ENCODE data around the gene SFMBT2.
"Not testable (repeated sequence)": the region's sequence is repeated elsewhere in the genome, so short reads cannot be mapped to it uniquely, and the experiment has no call there.

Gene SFMBT2

GRCh38 chr10:7306616-7307015, 104.2 kb downstream of the SFMBT2 start:
- Histone ChIP-seq H3K79me2 (ENCODE audit: control insufficient read depth, insufficient read depth, low read length, unreplicated experiment) (no peaks in the 10 kb centered on the region), H2AFZ (ENCODE audit: low read length, unreplicated experiment) (no peak overlapping the region), H3K27ac (ENCODE audit: low read depth, low read length) (no peak overlapping the region), H3K4me3 (ENCODE audit: low read depth, low read length) (no peak overlapping the region), H3K36me3 (ENCODE audit: insufficient read depth, low read length) (no peaks in the 10 kb centered on the region), H3K27me3 (ENCODE audit: insufficient read depth, low read length) (no peaks in the 10 kb centered on the region), H3K4me1 (ENCODE audit: control insufficient read depth, insufficient read depth, low read length, unreplicated experiment) (no peaks in the 10 kb centered on the region)

GRCh38 chr10:7306147-7306546, 104.7 kb downstream of the SFMBT2 start:
- Histone ChIP-seq H3K79me2 (ENCODE audit: control insufficient read depth, insufficient read depth, low read length, unreplicated experiment) (no peaks in the 10 kb centered on the region), H3K4me3 (ENCODE audit: low read depth, low read length) (no peak overlapping the region), H2AFZ (ENCODE audit: low read length, unreplicated experiment) (no peak overlapping the region), H3K27ac (ENCODE audit: low read depth, low read length) (no peak overlapping the region), H3K36me3 (ENCODE audit: insufficient read depth, low read length) (no peaks in the 10 kb centered on the region), H3K4me1 (ENCODE audit: control insufficient read depth, insufficient read depth, low read length, unreplicated experiment) (no peaks in the 10 kb centered on the region), H3K27me3 (ENCODE audit: insufficient read depth, low read length) (no peaks in the 10 kb centered on the region)

DNA sequence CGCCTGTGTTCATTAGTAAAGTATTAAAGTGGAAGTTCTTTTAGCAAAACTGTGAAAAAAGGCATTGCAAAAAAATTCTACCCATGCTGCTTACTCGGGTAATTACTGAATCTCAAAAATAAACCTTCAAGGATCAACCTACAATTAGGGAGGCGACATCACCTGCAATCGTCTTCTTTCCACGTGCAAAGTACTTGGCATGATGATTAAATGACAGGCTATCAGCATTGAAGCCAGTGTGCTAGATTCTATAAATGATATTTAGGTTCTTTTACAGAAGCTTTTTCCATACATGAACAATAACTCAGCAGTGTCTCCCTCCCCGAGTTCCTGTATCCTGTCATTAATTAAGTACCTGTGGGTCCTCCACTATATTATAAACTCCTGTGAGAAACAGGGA, 105.8 kb downstream of the SFMBT2 start:
- no peak overlapping the region for H2AFZ ChIP-seq (ENCODE audit: low read length, unreplicated experiment)
- no peaks in the 10 kb centered on the region for H3K79me2 ChIP-seq (ENCODE audit: control insufficient read depth, insufficient read depth, low read length, unreplicated experiment)
- no peak overlapping the region for H3K27ac ChIP-seq (ENCODE audit: low read depth, low read length)
- no peaks in the 10 kb centered on the region for H3K4me1 ChIP-seq (ENCODE audit: control insufficient read depth, insufficient read depth, low read length, unreplicated experiment)
- H3K27me3 ChIP-seq (ENCODE audit: insufficient read depth, low read length) = no peaks in the 10 kb centered on the region
- no peak overlapping the region for H3K4me3 ChIP-seq (ENCODE audit: low read depth, low read length)
- H3K36me3 ChIP-seq (ENCODE audit: insufficient read depth, low read length) = no peaks in the 10 kb centered on the region

GRCh38 chr10:7304110-7304509, 106.7 kb downstream of the SFMBT2 start:
- Histone ChIP-seq H3K36me3 (ENCODE audit: insufficient read depth, low read length) (no peaks in the 10 kb centered on the region), H3K4me1 (ENCODE audit: control insufficient read depth, insufficient read depth, low read length, unreplicated experiment) (no peaks in the 10 kb centered on the region), H3K27ac (ENCODE audit: low read depth, low read length) (no peak overlapping the region), H3K4me3 (ENCODE audit: low read depth, low read length) (no peak overlapping the region), H3K27me3 (ENCODE audit: insufficient read depth, low read length) (no peaks in the 10 kb centered on the region), H2AFZ (ENCODE audit: low read length, unreplicated experiment) (no peak overlapping the region), H3K79me2 (ENCODE audit: control insufficient read depth, insufficient read depth, low read length, unreplicated experiment) (no peaks in the 10 kb centered on the region)

DNA sequence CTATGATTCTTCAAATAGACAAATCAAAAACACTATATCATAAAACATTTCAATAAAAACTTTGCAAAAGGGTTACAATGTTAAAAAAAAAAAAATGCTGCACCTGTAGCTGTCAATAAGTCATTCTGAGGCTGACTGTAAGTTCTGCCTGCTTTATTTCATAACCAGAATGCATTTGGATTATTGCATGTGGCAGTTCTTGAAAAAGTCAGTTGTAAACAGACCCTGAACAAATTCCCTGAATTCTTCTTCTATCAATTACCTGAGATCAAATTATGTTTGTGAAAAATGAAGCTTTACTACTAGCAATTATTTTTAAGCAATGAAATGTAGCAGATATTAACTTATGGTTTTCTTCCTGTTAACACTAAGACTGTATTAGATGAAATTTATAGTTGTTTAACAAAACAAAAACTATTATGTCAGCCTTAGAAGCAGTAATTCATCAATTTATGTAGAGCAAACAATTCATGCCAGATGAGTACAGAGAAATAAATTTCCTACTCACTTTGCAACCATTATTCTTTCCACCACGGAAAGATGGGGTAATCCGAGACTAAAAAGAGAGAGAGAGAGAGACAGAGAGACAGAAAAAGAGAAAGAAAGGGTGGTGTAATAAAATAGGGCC, 107.8 kb downstream of the SFMBT2 start:
- Histone ChIP-seq H3K27ac (ENCODE audit: low read depth, low read length) (no peak overlapping the region), H3K36me3 (ENCODE audit: insufficient read depth, low read length) (no peaks in the 10 kb centered on the region), H3K27me3 (ENCODE audit: insufficient read depth, low read length) (no peaks in the 10 kb centered on the region), H3K4me3 (ENCODE audit: low read depth, low read length) (no peak overlapping the region), H3K79me2 (ENCODE audit: control insufficient read depth, insufficient read depth, low read length, unreplicated experiment) (no peaks in the 10 kb centered on the region), H2AFZ (ENCODE audit: low read length, unreplicated experiment) (no peak overlapping the region), H3K4me1 (ENCODE audit: control insufficient read depth, insufficient read depth, low read length, unreplicated experiment) (no peaks in the 10 kb centered on the region)

DNA sequence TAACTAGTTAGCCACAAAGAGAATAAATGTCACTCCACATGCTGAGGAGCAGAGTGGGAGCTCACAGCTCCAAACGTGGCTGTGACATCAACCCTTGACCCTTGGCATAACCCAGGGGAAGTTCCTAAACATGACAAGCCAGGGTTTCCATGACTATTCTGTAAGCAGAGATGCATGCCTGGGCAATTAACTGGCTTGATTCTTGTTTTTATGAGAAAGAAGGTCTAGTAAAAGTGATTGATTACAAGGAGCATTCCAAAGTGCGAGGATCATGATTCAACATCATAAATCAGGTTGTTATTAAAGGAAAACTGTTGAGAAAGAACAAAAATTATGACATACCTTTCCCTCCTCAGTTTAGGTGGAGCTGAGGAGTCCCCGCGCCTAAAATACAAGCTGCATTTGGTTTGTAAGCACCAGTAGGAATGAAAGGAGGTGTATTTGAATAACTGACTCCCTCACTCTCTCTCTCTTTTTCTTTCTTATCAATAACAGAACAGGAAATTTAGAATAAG, 108.4 kb downstream of the SFMBT2 start:
- Histone ChIP-seq H3K4me3 (ENCODE audit: low read depth, low read length) (no peak overlapping the region), H3K79me2 (ENCODE audit: control insufficient read depth, insufficient read depth, low read length, unreplicated experiment) (no peaks in the 10 kb centered on the region), H2AFZ (ENCODE audit: low read length, unreplicated experiment) (no peak overlapping the region), H3K27me3 (ENCODE audit: insufficient read depth, low read length) (no peaks in the 10 kb centered on the region), H3K36me3 (ENCODE audit: insufficient read depth, low read length) (no peaks in the 10 kb centered on the region), H3K27ac (ENCODE audit: low read depth, low read length) (no peak overlapping the region), H3K4me1 (ENCODE audit: control insufficient read depth, insufficient read depth, low read length, unreplicated experiment) (no peaks in the 10 kb centered on the region)

DNA sequence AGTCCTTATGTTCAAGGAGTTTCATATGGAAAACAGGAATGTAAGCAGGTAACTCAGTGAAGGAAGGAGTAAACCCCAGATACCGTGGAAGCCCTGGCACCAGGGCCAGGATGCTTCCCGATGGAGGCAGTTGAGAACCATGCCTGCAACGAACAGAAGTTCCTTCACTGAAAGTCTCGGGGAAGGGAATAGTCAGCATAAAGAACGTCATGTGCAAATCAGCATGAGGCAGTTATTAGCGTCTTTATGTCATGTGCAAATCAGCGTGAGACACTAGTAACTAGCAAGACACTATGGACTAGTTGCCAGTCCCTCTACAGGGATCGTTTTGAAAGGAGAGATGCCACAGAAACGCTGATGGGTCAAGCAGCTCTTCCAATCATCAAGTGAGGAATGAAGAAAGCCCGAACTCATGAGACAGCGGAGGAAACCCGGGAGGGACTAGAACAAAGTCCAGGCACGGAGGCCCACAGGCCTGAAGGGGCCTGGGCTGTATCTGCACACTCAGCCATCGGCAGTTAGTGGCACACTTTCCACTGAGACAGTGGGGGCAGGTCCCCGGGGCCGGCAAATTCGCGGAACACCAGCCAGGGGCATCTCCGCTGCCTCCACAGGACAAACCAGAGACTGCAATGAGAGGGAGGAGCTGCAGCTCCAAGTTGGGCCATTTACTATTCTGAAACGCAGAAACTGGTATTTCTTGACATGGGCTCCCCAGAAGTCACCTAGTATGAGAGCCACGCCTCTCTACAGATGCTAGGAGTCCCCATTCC, 109.6 kb downstream of the SFMBT2 start:
- Histone ChIP-seq H3K27ac (ENCODE audit: low read depth, low read length) (no peak overlapping the region), H3K79me2 (ENCODE audit: control insufficient read depth, insufficient read depth, low read length, unreplicated experiment) (no peaks in the 10 kb centered on the region), H3K27me3 (ENCODE audit: insufficient read depth, low read length) (no peaks in the 10 kb centered on the region), H3K36me3 (ENCODE audit: insufficient read depth, low read length) (no peaks in the 10 kb centered on the region), H2AFZ (ENCODE audit: low read length, unreplicated experiment) (no peak overlapping the region), H3K4me3 (ENCODE audit: low read depth, low read length) (no peak overlapping the region), H3K4me1 (ENCODE audit: control insufficient read depth, insufficient read depth, low read length, unreplicated experiment) (no peaks in the 10 kb centered on the region)

- no peaks in the 10 kb centered on the region for H3K4me1 ChIP-seq (ENCODE audit: control insufficient read depth, insufficient read depth, low read length, unreplicated experiment)
- no peaks in the 10 kb centered on the region for H3K27me3 ChIP-seq (ENCODE audit: insufficient read depth, low read length)
- H2AFZ ChIP-seq (ENCODE audit: low read length, unreplicated experiment) = no peak overlapping the region
- no peaks in the 10 kb centered on the region for H3K36me3 ChIP-seq (ENCODE audit: insufficient read depth, low read length)
- H3K27ac ChIP-seq (ENCODE audit: low read depth, low read length) = no peak overlapping the region
- H3K4me3 ChIP-seq (ENCODE audit: low read depth, low read length) = no peak overlapping the region
- H3K79me2 ChIP-seq (ENCODE audit: control insufficient read depth, insufficient read depth, low read length, unreplicated experiment) = no peaks in the 10 kb centered on the region
These were observed 110.4 kb downstream of the SFMBT2 start for GRCh38 chr10:7300384-7300971.

GRCh38 chr10:7299601-7300325, 111.1 kb downstream of the SFMBT2 start:
- H3K27me3 ChIP-seq (ENCODE audit: insufficient read depth, low read length); H2AFZ ChIP-seq (ENCODE audit: low read length, unreplicated experiment); H3K4me1 ChIP-seq (ENCODE audit: control insufficient read depth, insufficient read depth, low read length, unreplicated experiment); H3K79me2 ChIP-seq (ENCODE audit: control insufficient read depth, insufficient read depth, low read length, unreplicated experiment); H3K4me3 ChIP-seq (ENCODE audit: low read depth, low read length); H3K36me3 ChIP-seq (ENCODE audit: insufficient read depth, low read length); H3K27ac ChIP-seq (ENCODE audit: low read depth, low read length): not testable (repeated sequence)

DNA sequence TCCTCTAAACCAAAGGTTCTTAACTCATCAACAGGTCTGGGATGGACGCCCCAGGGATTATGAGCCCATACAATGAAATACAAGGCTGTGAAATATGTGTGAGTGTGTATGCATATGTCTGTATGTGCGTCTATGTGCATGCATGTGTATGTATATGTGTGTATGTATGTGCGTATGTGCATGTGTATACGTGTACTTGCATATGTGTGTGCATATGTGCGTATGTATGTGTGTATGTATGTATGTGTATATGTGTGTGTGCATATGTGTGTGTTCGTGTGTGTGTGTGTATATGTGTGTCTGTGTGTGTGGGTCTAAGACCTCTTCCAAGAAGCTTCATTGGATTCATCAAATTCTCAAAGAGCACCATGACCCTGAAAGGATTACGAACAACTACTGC, 112.3 kb downstream of the SFMBT2 start:
- Histone ChIP-seq H3K4me3 (ENCODE audit: low read depth, low read length) (no peak overlapping the region), H3K4me1 (ENCODE audit: control insufficient read depth, insufficient read depth, low read length, unreplicated experiment) (no peaks in the 10 kb centered on the region), H3K79me2 (ENCODE audit: control insufficient read depth, insufficient read depth, low read length, unreplicated experiment) (no peaks in the 10 kb centered on the region), H3K27ac (ENCODE audit: low read depth, low read length) (no peak overlapping the region), H3K36me3 (ENCODE audit: insufficient read depth, low read length) (no peaks in the 10 kb centered on the region), H3K27me3 (ENCODE audit: insufficient read depth, low read length) (no peaks in the 10 kb centered on the region), H2AFZ (ENCODE audit: low read length, unreplicated experiment) (no peak overlapping the region)
